GM21576 (cell line): ENCODE results near the gene RCAN3.
"Not testable (repeated sequence)": the region's sequence is repeated elsewhere in the genome, so short reads cannot be mapped to it uniquely, and the experiment has no call there.

ENCODE experiments used
- ATAC-seq: cut with Tn5 transposase; IDR thresholded peaks from one replicate; pipeline ENCODE4 v1.9.1; 2021; ENCODE audit warnings: mild to moderate bottlenecking, moderate library complexity; ENCODE audit not compliant: unreplicated experiment

RCAN3 gene

GRCh38 chr1:24484199-24484598 lies 18.4 kb upstream of the RCAN3 start:
- no peak for ATAC-seq

GRCh38 chr1:24486331-24487065 lies 16.1 kb upstream of the RCAN3 start:
- ATAC-seq, result no peak

GRCh38 chr1:24487455-24487854 lies 15.2 kb upstream of the RCAN3 start:
- ATAC-seq, result no peak

- not testable (repeated sequence) for ATAC-seq
Measured at GRCh38 chr1:24488159-24488558, 14.5 kb upstream of the RCAN3 start.

- no peak for ATAC-seq
Measured at GRCh38 chr1:24489674-24490073, 13.0 kb upstream of the RCAN3 start.

GRCh38 chr1:24490101-24490781 lies 12.4 kb upstream of the RCAN3 start:
- ATAC-seq, result no peak

- no peak for ATAC-seq
Measured at GRCh38 chr1:24491577-24492360, 10.9 kb upstream of the RCAN3 start.

GRCh38 chr1:24492935-24493334 lies 9.7 kb upstream of the RCAN3 start:
- ATAC-seq, result not testable (repeated sequence)

GRCh38 chr1:24493785-24494184 lies 8.9 kb upstream of the RCAN3 start:
- no peak for ATAC-seq

GRCh38 chr1:24498589-24498988 lies 4.0 kb upstream of the RCAN3 start:
- ATAC-seq, result no peak

- no peak for ATAC-seq
Measured at GRCh38 chr1:24500448-24501048, 2.1 kb upstream of the RCAN3 start.

- no peak for ATAC-seq
Measured at GRCh38 chr1:24501371-24502064, 1.1 kb upstream of the RCAN3 start.

GRCh38 chr1:24502065-24502708 lies 449 bp upstream of the RCAN3 start:
- ATAC-seq, result peak; percentile 22

GRCh38 chr1:24503059-24503751 lies 569 bp downstream of the RCAN3 start:
- no peak for ATAC-seq

- ATAC-seq, result no peak
Measured at GRCh38 chr1:24503870-24504523, 1.4 kb downstream of the RCAN3 start.

GRCh38 chr1:24504560-24504959 lies 1.9 kb downstream of the RCAN3 start:
- ATAC-seq, result no peak

- no peak for ATAC-seq
Measured at GRCh38 chr1:24505816-24506215, 3.2 kb downstream of the RCAN3 start.

- ATAC-seq, result no peak
Measured at GRCh38 chr1:24506691-24507381, 4.2 kb downstream of the RCAN3 start.

GRCh38 chr1:24507405-24507804 lies 4.8 kb downstream of the RCAN3 start:
- no peak for ATAC-seq
